KMS-11 (cell line): Measurements from ENCODE around the gene PDCD1.

Experiments
- H2AFZ ChIP-seq: fragments of 200-600 bp; sonication (generic); 2 replicates; pipeline ENCODE4 v1.6.1; 2016; ENCODE audit warnings: antibody characterized with exemption, mixed run types, low read depth
- H3K27ac ChIP-seq: fragments of 200-600 bp; sonication (generic); 2 replicates; pipeline ENCODE4 v1.6.1; 2016; ENCODE audit warnings: mild to moderate bottlenecking, mixed run types
- H3K27me3 ChIP-seq: fragments of 200-600 bp; sonication (generic); 2 replicates; pipeline ENCODE4 v1.6.1; 2017; ENCODE audit warnings: mild to moderate bottlenecking, low read depth, mixed run types, moderate library complexity; ENCODE audit not compliant: insufficient read depth
- H3K36me3 ChIP-seq: fragments of 200-600 bp; sonication (generic); 2 replicates; pipeline ENCODE4 v1.6.1; 2017; ENCODE audit warnings: mild to moderate bottlenecking, mixed run types; ENCODE audit not compliant: insufficient read depth
- H3K4me1 ChIP-seq: fragments of 200-600 bp; sonication (generic); 2 replicates; pipeline ENCODE4 v1.6.1; 2016; ENCODE audit warnings: mild to moderate bottlenecking, low read depth, mixed run types; ENCODE audit not compliant: poor library complexity, severe bottlenecking
- H3K4me2 ChIP-seq: fragments of 200-600 bp; sonication (generic); 2 replicates; pipeline ENCODE4 v1.7.0; 2016; ENCODE audit warnings: mild to moderate bottlenecking, mixed run types
- H3K4me3 ChIP-seq: fragments of 200-600 bp; sonication (generic); IDR thresholded peaks from 2 replicates; pipeline ENCODE4 v1.6.1; 2017; ENCODE audit warnings: low read depth, low read length, mixed read lengths; ENCODE audit not compliant: insufficient read depth
- H3K79me2 ChIP-seq: fragments of 200-600 bp; sonication (generic); 2 replicates; pipeline ENCODE4 v1.6.1; 2016; ENCODE audit warnings: low read depth, mixed run types; ENCODE audit not compliant: insufficient read depth
- H3K9ac ChIP-seq: fragments of 200-600 bp; sonication (generic); 2 replicates; pipeline ENCODE4 v1.6.1; 2016; ENCODE audit warnings: mild to moderate bottlenecking, mixed run types
- H4K20me1 ChIP-seq: fragments of 200-600 bp; sonication (generic); 2 replicates; pipeline ENCODE4 v1.6.1; 2016; ENCODE audit warnings: mild to moderate bottlenecking, mixed run types; ENCODE audit not compliant: insufficient read depth
- TF ChIP-seq, protein P1 (sequence below): fragments of 200-600 bp; sonication (generic); conservative IDR thresholded peaks from 2 replicates; pipeline ENCODE4 v1.6.1; 2017; ENCODE audit warnings: low read depth, mild to moderate bottlenecking, antibody characterized with exemption, low read length, moderate library complexity, mixed read lengths

Gene PDCD1

DNA sequence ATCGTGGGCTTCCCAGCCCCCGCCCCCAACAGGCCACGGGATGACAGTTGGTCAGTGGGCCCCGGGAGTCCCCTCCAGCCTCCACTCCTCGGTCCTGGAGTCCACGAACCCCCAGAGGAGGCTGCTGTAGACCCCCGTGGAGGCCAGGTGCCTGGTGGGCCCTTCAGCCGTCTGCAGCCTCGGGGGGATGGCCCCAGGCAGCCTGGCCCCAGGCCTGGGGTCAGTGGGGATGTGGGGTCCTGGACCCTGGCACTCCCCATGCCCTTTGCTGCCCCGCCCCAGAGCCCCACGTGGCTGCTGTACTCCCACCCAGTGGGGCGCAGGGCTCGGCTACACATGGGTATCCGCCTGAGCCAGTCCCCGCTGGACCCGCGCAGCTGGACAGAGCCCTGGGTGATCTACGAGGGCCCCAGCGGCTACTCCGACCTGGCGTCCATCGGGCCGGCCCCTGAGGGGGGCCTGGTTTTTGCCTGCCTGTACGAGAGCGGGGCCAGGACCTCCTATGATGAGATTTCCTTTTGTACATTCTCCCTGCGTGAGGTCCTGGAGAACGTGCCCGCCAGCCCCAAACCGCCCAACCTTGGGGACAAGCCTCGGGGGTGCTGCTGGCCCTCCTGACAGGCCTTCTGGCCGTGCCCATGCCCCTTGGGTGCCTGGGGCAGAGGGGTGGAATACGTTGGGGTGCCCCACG, 42.1 kb downstream of the PDCD1 start:
- Histone ChIP-seq H3K27ac (no peak overlapping the region), H3K4me1 (no peaks in the 10 kb centered on the region), H3K79me2 (no peaks in the 10 kb centered on the region), H3K27me3 (peaks cover 56% of the 10 kb centered on the region), H3K9ac (no peak overlapping the region), H3K36me3 (no peaks in the 10 kb centered on the region), H3K4me3 (no peak overlapping the region), H3K4me2 (no peak overlapping the region), H4K20me1 (no peaks in the 10 kb centered on the region), H2AFZ (no peak overlapping the region)
- TF ChIP-seq, protein P1, sequence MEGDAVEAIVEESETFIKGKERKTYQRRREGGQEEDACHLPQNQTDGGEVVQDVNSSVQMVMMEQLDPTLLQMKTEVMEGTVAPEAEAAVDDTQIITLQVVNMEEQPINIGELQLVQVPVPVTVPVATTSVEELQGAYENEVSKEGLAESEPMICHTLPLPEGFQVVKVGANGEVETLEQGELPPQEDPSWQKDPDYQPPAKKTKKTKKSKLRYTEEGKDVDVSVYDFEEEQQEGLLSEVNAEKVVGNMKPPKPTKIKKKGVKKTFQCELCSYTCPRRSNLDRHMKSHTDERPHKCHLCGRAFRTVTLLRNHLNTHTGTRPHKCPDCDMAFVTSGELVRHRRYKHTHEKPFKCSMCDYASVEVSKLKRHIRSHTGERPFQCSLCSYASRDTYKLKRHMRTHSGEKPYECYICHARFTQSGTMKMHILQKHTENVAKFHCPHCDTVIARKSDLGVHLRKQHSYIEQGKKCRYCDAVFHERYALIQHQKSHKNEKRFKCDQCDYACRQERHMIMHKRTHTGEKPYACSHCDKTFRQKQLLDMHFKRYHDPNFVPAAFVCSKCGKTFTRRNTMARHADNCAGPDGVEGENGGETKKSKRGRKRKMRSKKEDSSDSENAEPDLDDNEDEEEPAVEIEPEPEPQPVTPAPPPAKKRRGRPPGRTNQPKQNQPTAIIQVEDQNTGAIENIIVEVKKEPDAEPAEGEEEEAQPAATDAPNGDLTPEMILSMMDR, result no peak

DNA sequence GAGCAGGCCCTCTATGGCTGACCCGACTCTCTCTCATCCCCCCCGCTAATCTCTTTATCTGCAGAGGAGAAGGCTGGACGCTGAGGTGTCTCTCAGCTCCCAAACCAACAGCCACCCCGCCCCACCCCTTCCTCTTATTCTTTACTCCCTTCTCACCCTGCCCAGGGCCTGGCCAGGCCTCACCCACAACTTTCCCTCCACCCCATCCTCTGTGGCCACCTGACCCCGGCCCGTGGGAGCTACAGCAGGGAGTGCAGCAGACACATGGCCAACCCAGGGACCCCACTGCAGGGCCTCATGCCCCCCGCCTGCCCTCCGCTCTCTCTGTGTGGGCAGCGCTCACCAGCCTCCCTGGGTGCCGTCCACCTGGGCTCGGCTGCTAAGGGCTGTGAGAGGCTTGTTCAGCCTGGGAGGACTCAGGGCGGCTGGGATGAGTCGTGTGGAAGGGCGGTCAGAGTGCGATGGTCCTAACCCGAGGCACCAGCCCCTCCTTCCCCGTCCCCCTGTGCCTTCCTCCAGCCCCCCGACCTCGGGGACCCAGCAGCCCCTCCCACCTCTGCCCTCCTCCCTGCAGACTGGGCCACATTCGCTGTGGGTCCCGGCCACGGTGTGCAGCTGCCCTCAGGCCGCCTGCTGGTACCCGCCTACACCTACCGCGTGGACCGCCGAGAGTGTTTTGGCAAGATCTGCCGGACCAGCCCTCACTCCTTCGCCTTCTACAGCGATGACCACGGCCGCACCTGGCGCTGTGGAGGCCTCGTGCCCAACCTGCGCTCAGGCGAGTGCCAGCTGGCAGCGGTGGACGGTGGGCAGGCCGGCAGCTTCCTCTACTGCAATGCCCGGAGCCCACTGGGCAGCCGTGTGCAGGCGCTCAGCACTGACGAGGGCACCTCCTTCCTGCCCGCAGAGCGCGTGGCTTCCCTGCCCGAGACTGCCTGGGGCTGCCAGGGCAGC, 42.9 kb downstream of the PDCD1 start:
- TF ChIP-seq, protein P1, result no peak
- H3K4me1 ChIP-seq, result no peaks in the 10 kb centered on the region
- H3K4me3 ChIP-seq, result no peak overlapping the region
- peaks cover 60% of the 10 kb centered on the region for H3K27me3 ChIP-seq
- no peaks in the 10 kb centered on the region for H3K36me3 ChIP-seq
- no peak overlapping the region for H3K9ac ChIP-seq
- no peaks in the 10 kb centered on the region for H4K20me1 ChIP-seq
- no peak overlapping the region for H2AFZ ChIP-seq
- H3K79me2 ChIP-seq, result no peaks in the 10 kb centered on the region
- no peak overlapping the region for H3K4me2 ChIP-seq
- no peak overlapping the region for H3K27ac ChIP-seq

GRCh38 chr2:241814643-241815476, 43.8 kb downstream of the PDCD1 start:
- H3K36me3 ChIP-seq, result no peaks in the 10 kb centered on the region
- H3K79me2 ChIP-seq, result no peaks in the 10 kb centered on the region
- H4K20me1 ChIP-seq, result no peaks in the 10 kb centered on the region
- TF ChIP-seq, protein P1, result no peak
- no peak overlapping the region for H3K4me3 ChIP-seq
- H3K9ac ChIP-seq, result no peak overlapping the region
- no peak overlapping the region for H3K4me2 ChIP-seq
- H3K4me1 ChIP-seq, result no peaks in the 10 kb centered on the region
- H2AFZ ChIP-seq, result no peak overlapping the region
- no peak overlapping the region for H3K27ac ChIP-seq
- H3K27me3 ChIP-seq, result peaks cover 56% of the 10 kb centered on the region

- Histone ChIP-seq H3K27me3 (peaks cover 61% of the 10 kb centered on the region), H4K20me1 (no peaks in the 10 kb centered on the region), H3K36me3 (no peaks in the 10 kb centered on the region), H3K79me2 (no peaks in the 10 kb centered on the region), H3K4me2 (no peak overlapping the region), H2AFZ (no peak overlapping the region), H3K9ac (no peak overlapping the region), H3K4me1 (no peaks in the 10 kb centered on the region), H3K4me3 (no peak overlapping the region), H3K27ac (no peak overlapping the region)
- TF ChIP-seq, protein P1, result no peak
Observed at GRCh38 chr2:241814393-241814642, 44.4 kb downstream of the PDCD1 start.
